Endothelial cell of umbilical vein (primary cell): Measurements from ENCODE around the gene UGT1A9.

Experiments used
- CTCF ChIP-seq, 2 donors: IDR thresholded peaks; 1 replicate in 1 of 2; 2 replicates in 1 of 2; pipeline ENCODE4 v1.5.1; 2011; ENCODE audit warnings: low read length in 2 of 2, mild to moderate bottlenecking in 2 of 2, moderate library complexity in 2 of 2, control low read depth in 1 of 2, inconsistent platforms in 1 of 2, low read depth in 1 of 2; ENCODE audit not compliant: insufficient read depth in 1 of 2; ENCODE audit errors: extremely low read depth in 1 of 2
- EZH2 ChIP-seq: IDR thresholded peaks from 2 replicates; pipeline ENCODE4 v1.6.1; 2012; ENCODE audit warnings: borderline replicate concordance, low read depth, mild to moderate bottlenecking, moderate library complexity, low read length, inconsistent platforms; ENCODE audit not compliant: severe bottlenecking
- FOS ChIP-seq: IDR thresholded peaks from 2 replicates; pipeline ENCODE4 v1.6.1; 2011; ENCODE audit warnings: mild to moderate bottlenecking, low read length, moderate library complexity, borderline replicate concordance; ENCODE audit not compliant: insufficient read depth
- JUN ChIP-seq: IDR thresholded peaks from 2 replicates; pipeline ENCODE4 v1.6.1; 2011; ENCODE audit warnings: borderline replicate concordance, low read depth; ENCODE audit not compliant: insufficient read length, insufficient read depth
- MAX ChIP-seq: IDR thresholded peaks from 2 replicates; pipeline ENCODE4 v1.6.1; 2011; ENCODE audit not compliant: insufficient read depth, insufficient read length
- POLR2A ChIP-seq: IDR thresholded peaks from 2 replicates; pipeline ENCODE4 v1.6.1; 2012; ENCODE audit warnings: low read depth, mild to moderate bottlenecking, control low read depth, low read length
- POLR2AphosphoS5 ChIP-seq: IDR thresholded peaks from 2 replicates; pipeline ENCODE4 v1.6.1; 2012; ENCODE audit warnings: low read depth, mild to moderate bottlenecking, control low read depth, low read length, moderate library complexity; ENCODE audit not compliant: insufficient read depth

GRCh38 chr2:233821709-233822100 lies 150.0 kb downstream of the UGT1A9 start:
- no peak for TF ChIP-seq MAX
- no peak for TF ChIP-seq CTCF (IDR thresholded peaks at IDR 0.05; ENCODE audit: extremely low read depth in 1 of 2, insufficient read depth in 1 of 2, low read depth in 1 of 2, low read length in 2 of 2)
- no peak for TF ChIP-seq EZH2
- TF ChIP-seq POLR2A, result no peak
- TF ChIP-seq POLR2AphosphoS5, result no peak
- no peak for TF ChIP-seq FOS
- TF ChIP-seq JUN, result no peak
